HG02798 (cell line): ENCODE measurements around the gene CORT.
"Not testable (repeated sequence)": the region's sequence is repeated elsewhere in the genome, so short reads cannot be mapped to it uniquely, and the experiment has no call there.

ENCODE experiments used
- ATAC-seq: cut with Tn5 transposase; IDR thresholded peaks from one replicate; pipeline ENCODE4 v1.9.1; 2021; ENCODE audit warnings: mild to moderate bottlenecking; ENCODE audit not compliant: unreplicated experiment, poor library complexity

The CORT gene

GRCh38 chr1:10473145-10473765 is 23.4 kb downstream of the CORT start:
- no peak for ATAC-seq

GRCh38 chr1:10474309-10474612 is 24.4 kb downstream of the CORT start:
- not testable (repeated sequence) for ATAC-seq

GRCh38 chr1:10474613-10475507 is 25.0 kb downstream of the CORT start, which contains the start of gene PEX14:
Gene PEX14 (plus strand): TSS chr1:10474950. CDS start chr1:10474967, 17 bp downstream.
- ATAC-seq, result peak; percentile 68

- ATAC-seq, result no peak
Observed at GRCh38 chr1:10475510-10475909, 25.7 kb downstream of the CORT start.

GRCh38 chr1:10479296-10479695 is 29.5 kb downstream of the CORT start:
- ATAC-seq, result no peak

GRCh38 chr1:10480614-10481013 is 30.8 kb downstream of the CORT start:
- no peak for ATAC-seq

GRCh38 chr1:10484521-10484920 is 34.7 kb downstream of the CORT start:
- no peak for ATAC-seq

GRCh38 chr1:10489291-10490055 is 39.6 kb downstream of the CORT start:
- ATAC-seq, result no peak

- no peak for ATAC-seq
Observed at GRCh38 chr1:10490286-10490970, 40.6 kb downstream of the CORT start.

- ATAC-seq, result peak; percentile 10
Observed at GRCh38 chr1:10494418-10494753, 44.6 kb downstream of the CORT start.

- ATAC-seq, result peak; percentile 78
Observed at GRCh38 chr1:10494754-10495474, 45.1 kb downstream of the CORT start.

GRCh38 chr1:10495475-10495817 is 45.6 kb downstream of the CORT start:
- ATAC-seq, result no peak

- ATAC-seq, result no peak
Observed at GRCh38 chr1:10495952-10496351, 46.1 kb downstream of the CORT start.

GRCh38 chr1:10497109-10497508 is 47.3 kb downstream of the CORT start:
- ATAC-seq, result no peak

- no peak for ATAC-seq
Observed at GRCh38 chr1:10498231-10498630, 48.4 kb downstream of the CORT start.
